HepG2 (cell line): ENCODE measurements around the gene CHRNB2. TPM values are rescaled to one million over a fixed set of nuclear protein-coding genes. Genes with fewer than 3 reads are reported as not detected.

Source experiments
- BHLHE40 ChIP-seq: IDR thresholded peaks from 2 replicates; pipeline ENCODE4 v1.6.1; 2011; ENCODE audit warnings: low read length, improper control_type of control experiment
- CC2D1A ChIP-seq: sonication (generic); formaldehyde crosslinking; IDR thresholded peaks from 2 replicates; pipeline ENCODE4 v1.8.1; 2023; ENCODE audit warnings: mild to moderate bottlenecking, missing genetic modification reagents
- DPF2 ChIP-seq: sonication (generic); formaldehyde crosslinking; IDR thresholded peaks from 2 replicates; pipeline ENCODE4 v1.4.0; 2020; ENCODE audit warnings: mild to moderate bottlenecking, low read depth, missing genetic modification reagents, borderline replicate concordance
- JDP2 ChIP-seq: sonication (generic); formaldehyde crosslinking; IDR thresholded peaks from 2 replicates; pipeline ENCODE4 v1.8.1; 2022; ENCODE audit warnings: missing genetic modification reagents, borderline replicate concordance
- KMT2B ChIP-seq: IDR thresholded peaks from 2 replicates; pipeline ENCODE4 v1.6.1; 2016; ENCODE audit warnings: missing genetic modification reagents, missing compliant biosample characterization
- MIER2 ChIP-seq: IDR thresholded peaks from 2 replicates; pipeline ENCODE4 v1.6.1; 2016; ENCODE audit warnings: missing biosample characterization, missing genetic modification reagents
- NCOR1 ChIP-seq: fragments of 200-600 bp; sonication (generic); IDR thresholded peaks from 2 replicates; pipeline ENCODE4 v1.7.0; 2017; ENCODE audit warnings: antibody characterized with exemption, low read length, borderline replicate concordance
- WIZ ChIP-seq: sonication (generic); formaldehyde crosslinking; IDR thresholded peaks from 2 replicates; pipeline ENCODE4 v1.5.1; 2020; ENCODE audit warnings: mild to moderate bottlenecking, missing genetic modification reagents
- ZFP36L1 ChIP-seq: sonication (generic); formaldehyde crosslinking; IDR thresholded peaks from 2 replicates; pipeline ENCODE4 v1.8.0; 2022; ENCODE audit warnings: mild to moderate bottlenecking, missing genetic modification reagents, moderate library complexity
- ZFP62 ChIP-seq: sonication (generic); formaldehyde crosslinking; IDR thresholded peaks from 2 replicates; pipeline ENCODE4 v1.4.0; 2020; ENCODE audit warnings: missing genetic modification reagents
- ZFYVE20 ChIP-seq: sonication (generic); formaldehyde crosslinking; IDR thresholded peaks from 2 replicates; pipeline ENCODE4 v1.8.0; 2023; ENCODE audit warnings: low read depth, mild to moderate bottlenecking, moderate library complexity, missing genetic modification reagents, borderline replicate concordance
- ZNF143 ChIP-seq: sonication (generic); formaldehyde crosslinking; IDR thresholded peaks from 2 replicates; pipeline ENCODE4 v1.4.0; 2020; ENCODE audit warnings: missing genetic modification reagents
- ZNF225 ChIP-seq: sonication (generic); formaldehyde crosslinking; IDR thresholded peaks from 2 replicates; pipeline ENCODE4 v1.4.0; 2020; ENCODE audit warnings: mild to moderate bottlenecking, missing genetic modification reagents
- ZNF343 ChIP-seq: sonication (generic); formaldehyde crosslinking; IDR thresholded peaks from 2 replicates; pipeline ENCODE4 v1.4.0; 2020; ENCODE audit warnings: mild to moderate bottlenecking, missing genetic modification reagents
- ZNF382 ChIP-seq: sonication (generic); formaldehyde crosslinking; IDR thresholded peaks from 2 replicates; pipeline ENCODE4 v1.5.0; 2020; ENCODE audit warnings: missing genetic modification reagents, mild to moderate bottlenecking, borderline replicate concordance
- ZNF724P ChIP-seq: sonication (generic); formaldehyde crosslinking; IDR thresholded peaks from 2 replicates; pipeline ENCODE4 v1.8.0; 2022; ENCODE audit warnings: missing genetic modification reagents, borderline replicate concordance
- ZZZ3 ChIP-seq: sonication (generic); formaldehyde crosslinking; IDR thresholded peaks from 2 replicates; pipeline ENCODE4 v1.4.0; 2020; ENCODE audit warnings: missing genetic modification reagents, mild to moderate bottlenecking, borderline replicate concordance
- polyA plus RNA-seq, 8 experiments: library from polyadenylated mRNA; depleted of rRNA in 3 of 8; stranded (reverse) in 7 of 8; unstranded in 1 of 8; fragments of >200 nt; fragmentation: Illumina TruSeq in 4 of 8; extraction: Trizol in 4 of 8; gene quantifications; 2 replicates each; pipeline versions ENCODE4 v1.2.1 to v1.2.3, GENCODE V29; 2011 to 2016; ENCODE audit warnings: low read depth in 4 of 8, missing spikeins in 1 of 8, mixed read lengths in 1 of 8; ENCODE audit not compliant: insufficient read depth in 1 of 8
- total RNA-seq, 5 experiments: library from RNA; depleted of rRNA; stranded (reverse); fragments of >200 nt; fragmentation: Illumina TruSeq; extraction: Trizol; gene quantifications; 2 replicates each; pipeline ENCODE4 v1.2.3, GENCODE V29; 2016; ENCODE audit warnings: low read depth in 1 of 5
- TF ChIP-seq, protein P1 (sequence below): sonication (generic); formaldehyde crosslinking; IDR thresholded peaks from 2 replicates; pipeline ENCODE4 v1.8.0; 2022; ENCODE audit warnings: mild to moderate bottlenecking, missing genetic modification reagents; ENCODE audit not compliant: insufficient replicate concordance
- TF ChIP-seq, protein P2 (sequence below): sonication (generic); formaldehyde crosslinking; IDR thresholded peaks from 2 replicates; pipeline ENCODE4 v1.4.0; 2020; ENCODE audit warnings: missing genetic modification reagents
- TF ChIP-seq, protein P3 (sequence below): sonication (generic); formaldehyde crosslinking; IDR thresholded peaks from 2 replicates; pipeline ENCODE4 v1.5.0; 2020; ENCODE audit warnings: mild to moderate bottlenecking, missing genetic modification reagents

CHRNB2 gene
- total and polyA plus RNA-seq, 2 of the 13 experiments (the other 11 are each of a cell fraction or from before 2014, with no cell fraction given), result 0.03 to 0.07 TPM

DNA sequence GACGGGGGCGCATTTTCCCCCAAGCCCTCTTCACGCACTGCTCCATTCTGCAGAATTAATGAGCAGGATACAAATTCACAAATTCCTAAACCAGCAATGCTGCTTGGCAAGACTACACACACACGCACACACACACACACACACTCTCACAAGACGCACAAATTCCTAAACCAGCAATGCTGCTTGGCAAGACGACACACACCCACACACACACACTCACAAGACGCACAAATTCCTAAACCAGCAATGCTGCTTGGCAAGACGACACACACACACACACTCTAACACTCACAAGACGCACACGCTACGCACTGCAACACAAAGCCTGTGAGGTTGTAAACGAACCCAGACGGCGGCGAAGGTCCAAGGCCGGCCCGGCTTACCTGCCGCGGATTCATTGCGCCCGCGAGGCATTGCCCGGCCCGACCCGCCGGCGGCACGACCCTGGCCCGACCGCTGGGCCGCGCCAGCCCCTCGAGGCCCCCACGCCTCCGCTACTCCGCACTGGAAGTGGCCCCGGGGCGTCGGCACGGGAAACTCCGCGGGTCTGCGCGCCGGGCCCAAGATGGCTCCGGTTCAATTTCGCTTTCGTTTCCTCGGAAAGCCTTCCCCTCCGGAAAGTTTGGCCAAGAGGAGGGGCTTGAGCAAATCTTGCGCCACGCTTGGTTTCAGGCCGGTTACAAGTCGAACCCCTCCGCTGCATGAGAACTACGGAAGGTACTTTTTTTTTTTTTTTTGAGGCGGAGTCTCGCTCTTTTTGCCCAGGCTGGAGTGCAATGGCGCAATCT lies 40.2 kb downstream of the CHRNB2 start, which contains the start of gene ADAR (continued):
- TF ChIP-seq NCOR1 (peak; percentile 37; the same call in 1 of the 2 replicates), ZNF724P (CRISPR knock-in tag) (no peak), BHLHE40 (no peak), ZFYVE20 (CRISPR knock-in tag) (no peak), ZNF143 (CRISPR knock-in tag) (no peak), DPF2 (CRISPR knock-in tag) (no peak), JDP2 (CRISPR knock-in tag) (no peak), ZFP62 (no peak), ZFP36L1 (0 out of 2 replicates have a peak, but pooled peaks have one; percentile 38), KMT2B (CRISPR knock-in tag) (peak; percentile 78), MIER2 (CRISPR knock-in tag) (0 out of 2 replicates have a peak, but pooled peaks have one; percentile 15), ZNF343 (CRISPR knock-in tag) (no peak), ZNF225 (no peak), CC2D1A (CRISPR knock-in tag) (no peak), ZNF382 (CRISPR knock-in tag) (no peak), WIZ (no peak), ZZZ3 (CRISPR knock-in tag) (no peak)
- TF ChIP-seq, protein P1, sequence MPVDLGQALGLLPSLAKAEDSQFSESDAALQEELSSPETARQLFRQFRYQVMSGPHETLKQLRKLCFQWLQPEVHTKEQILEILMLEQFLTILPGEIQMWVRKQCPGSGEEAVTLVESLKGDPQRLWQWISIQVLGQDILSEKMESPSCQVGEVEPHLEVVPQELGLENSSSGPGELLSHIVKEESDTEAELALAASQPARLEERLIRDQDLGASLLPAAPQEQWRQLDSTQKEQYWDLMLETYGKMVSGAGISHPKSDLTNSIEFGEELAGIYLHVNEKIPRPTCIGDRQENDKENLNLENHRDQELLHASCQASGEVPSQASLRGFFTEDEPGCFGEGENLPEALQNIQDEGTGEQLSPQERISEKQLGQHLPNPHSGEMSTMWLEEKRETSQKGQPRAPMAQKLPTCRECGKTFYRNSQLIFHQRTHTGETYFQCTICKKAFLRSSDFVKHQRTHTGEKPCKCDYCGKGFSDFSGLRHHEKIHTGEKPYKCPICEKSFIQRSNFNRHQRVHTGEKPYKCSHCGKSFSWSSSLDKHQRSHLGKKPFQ (CRISPR knock-in tag), result peak; percentile 16
- TF ChIP-seq, protein P2, sequence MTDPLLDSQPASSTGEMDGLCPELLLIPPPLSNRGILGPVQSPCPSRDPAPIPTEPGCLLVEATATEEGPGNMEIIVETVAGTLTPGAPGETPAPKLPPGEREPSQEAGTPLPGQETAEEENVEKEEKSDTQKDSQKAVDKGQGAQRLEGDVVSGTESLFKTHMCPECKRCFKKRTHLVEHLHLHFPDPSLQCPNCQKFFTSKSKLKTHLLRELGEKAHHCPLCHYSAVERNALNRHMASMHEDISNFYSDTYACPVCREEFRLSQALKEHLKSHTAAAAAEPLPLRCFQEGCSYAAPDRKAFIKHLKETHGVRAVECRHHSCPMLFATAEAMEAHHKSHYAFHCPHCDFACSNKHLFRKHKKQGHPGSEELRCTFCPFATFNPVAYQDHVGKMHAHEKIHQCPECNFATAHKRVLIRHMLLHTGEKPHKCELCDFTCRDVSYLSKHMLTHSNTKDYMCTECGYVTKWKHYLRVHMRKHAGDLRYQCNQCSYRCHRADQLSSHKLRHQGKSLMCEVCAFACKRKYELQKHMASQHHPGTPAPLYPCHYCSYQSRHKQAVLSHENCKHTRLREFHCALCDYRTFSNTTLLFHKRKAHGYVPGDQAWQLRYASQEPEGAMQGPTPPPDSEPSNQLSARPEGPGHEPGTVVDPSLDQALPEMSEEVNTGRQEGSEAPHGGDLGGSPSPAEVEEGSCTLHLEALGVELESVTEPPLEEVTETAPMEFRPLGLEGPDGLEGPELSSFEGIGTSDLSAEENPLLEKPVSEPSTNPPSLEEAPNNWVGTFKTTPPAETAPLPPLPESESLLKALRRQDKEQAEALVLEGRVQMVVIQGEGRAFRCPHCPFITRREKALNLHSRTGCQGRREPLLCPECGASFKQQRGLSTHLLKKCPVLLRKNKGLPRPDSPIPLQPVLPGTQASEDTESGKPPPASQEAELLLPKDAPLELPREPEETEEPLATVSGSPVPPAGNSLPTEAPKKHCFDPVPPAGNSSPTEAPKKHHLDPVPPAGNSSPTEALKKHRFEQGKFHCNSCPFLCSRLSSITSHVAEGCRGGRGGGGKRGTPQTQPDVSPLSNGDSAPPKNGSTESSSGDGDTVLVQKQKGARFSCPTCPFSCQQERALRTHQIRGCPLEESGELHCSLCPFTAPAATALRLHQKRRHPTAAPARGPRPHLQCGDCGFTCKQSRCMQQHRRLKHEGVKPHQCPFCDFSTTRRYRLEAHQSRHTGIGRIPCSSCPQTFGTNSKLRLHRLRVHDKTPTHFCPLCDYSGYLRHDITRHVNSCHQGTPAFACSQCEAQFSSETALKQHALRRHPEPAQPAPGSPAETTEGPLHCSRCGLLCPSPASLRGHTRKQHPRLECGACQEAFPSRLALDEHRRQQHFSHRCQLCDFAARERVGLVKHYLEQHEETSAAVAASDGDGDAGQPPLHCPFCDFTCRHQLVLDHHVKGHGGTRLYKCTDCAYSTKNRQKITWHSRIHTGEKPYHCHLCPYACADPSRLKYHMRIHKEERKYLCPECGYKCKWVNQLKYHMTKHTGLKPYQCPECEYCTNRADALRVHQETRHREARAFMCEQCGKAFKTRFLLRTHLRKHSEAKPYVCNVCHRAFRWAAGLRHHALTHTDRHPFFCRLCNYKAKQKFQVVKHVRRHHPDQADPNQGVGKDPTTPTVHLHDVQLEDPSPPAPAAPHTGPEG (CRISPR knock-in tag), result no peak
- TF ChIP-seq, protein P3, sequence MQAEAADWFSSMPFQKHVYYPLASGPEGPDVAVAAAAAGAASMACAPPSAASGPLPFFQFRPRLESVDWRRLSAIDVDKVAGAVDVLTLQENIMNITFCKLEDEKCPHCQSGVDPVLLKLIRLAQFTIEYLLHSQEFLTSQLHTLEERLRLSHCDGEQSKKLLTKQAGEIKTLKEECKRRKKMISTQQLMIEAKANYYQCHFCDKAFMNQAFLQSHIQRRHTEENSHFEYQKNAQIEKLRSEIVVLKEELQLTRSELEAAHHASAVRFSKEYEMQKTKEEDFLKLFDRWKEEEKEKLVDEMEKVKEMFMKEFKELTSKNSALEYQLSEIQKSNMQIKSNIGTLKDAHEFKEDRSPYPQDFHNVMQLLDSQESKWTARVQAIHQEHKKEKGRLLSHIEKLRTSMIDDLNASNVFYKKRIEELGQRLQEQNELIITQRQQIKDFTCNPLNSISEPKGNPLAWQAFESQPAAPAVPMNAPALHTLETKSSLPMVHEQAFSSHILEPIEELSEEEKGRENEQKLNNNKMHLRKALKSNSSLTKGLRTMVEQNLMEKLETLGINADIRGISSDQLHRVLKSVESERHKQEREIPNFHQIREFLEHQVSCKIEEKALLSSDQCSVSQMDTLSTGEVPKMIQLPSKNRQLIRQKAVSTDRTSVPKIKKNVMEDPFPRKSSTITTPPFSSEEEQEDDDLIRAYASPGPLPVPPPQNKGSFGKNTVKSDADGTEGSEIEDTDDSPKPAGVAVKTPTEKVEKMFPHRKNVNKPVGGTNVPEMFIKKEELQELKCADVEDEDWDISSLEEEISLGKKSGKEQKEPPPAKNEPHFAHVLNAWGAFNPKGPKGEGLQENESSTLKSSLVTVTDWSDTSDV (CRISPR knock-in tag), result no peak
